Ramos (cell line): Measurements from ENCODE around the gene IL1RAP.

ENCODE experiments used
- in situ Hi-C: fragments of 300-500 bp; cut with MboI; formaldehyde crosslinking; loops from one replicate; pipeline ENCODE4 v1.14.3; 2022; ENCODE audit warnings: low sequenced_read_pairs; ENCODE audit not compliant: unreplicated experiment

Gene IL1RAP

GRCh38 chr3:190538288-190538687 lies 24.4 kb downstream of the IL1RAP start:
- in situ Hi-C loops, result no loop called here

DNA sequence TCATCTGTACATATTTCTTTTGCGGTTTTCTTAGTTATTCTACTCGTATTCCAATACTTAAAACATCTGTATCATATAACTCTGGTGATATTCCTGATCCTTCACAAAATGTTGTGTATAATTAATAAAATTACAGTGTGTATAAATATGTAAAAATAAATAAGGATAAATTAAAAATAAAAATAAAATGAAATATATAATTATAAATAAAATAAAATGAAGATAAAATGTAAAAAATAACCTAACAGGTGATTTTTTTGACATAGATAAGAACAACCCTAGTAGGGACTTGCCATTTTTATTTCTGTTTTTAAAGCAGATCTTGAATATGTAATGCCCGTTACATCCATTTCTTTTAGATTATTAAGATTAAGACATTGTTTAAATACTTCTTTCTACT lies 25.6 kb downstream of the IL1RAP start:
- in situ Hi-C loops, result no loop called here

DNA sequence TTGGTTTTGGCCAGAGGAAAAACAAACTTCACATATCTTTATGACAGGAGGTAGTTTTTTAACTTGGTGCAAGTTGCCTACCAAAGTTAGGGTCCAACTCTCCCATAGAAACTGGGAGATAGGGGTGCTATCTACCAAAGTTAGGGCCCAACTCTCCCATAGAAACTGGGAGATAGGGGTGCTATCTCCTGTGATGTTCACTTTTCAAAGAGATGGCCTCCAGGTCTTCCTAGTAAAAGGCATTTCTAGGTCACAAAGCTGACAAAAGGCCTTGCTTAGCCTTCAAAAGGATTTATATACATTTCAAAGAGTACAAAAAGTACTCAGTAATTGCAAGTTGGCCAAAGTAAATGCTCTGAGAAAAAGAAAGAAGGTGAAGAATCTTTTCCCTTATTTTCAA lies 27.1 kb downstream of the IL1RAP start:
- in situ Hi-C loops, result no loop called here

- in situ Hi-C loops, result no loop called here
Observed at GRCh38 chr3:190541560-190541959, 27.7 kb downstream of the IL1RAP start.

GRCh38 chr3:190542846-190543245 lies 29.0 kb downstream of the IL1RAP start:
- in situ Hi-C loops, result no loop called here

GRCh38 chr3:190543671-190544070 lies 29.8 kb downstream of the IL1RAP start:
- in situ Hi-C loops, result no loop called here

- in situ Hi-C loops, result no loop called here
Observed at GRCh38 chr3:190545191-190545590, 31.3 kb downstream of the IL1RAP start.

DNA sequence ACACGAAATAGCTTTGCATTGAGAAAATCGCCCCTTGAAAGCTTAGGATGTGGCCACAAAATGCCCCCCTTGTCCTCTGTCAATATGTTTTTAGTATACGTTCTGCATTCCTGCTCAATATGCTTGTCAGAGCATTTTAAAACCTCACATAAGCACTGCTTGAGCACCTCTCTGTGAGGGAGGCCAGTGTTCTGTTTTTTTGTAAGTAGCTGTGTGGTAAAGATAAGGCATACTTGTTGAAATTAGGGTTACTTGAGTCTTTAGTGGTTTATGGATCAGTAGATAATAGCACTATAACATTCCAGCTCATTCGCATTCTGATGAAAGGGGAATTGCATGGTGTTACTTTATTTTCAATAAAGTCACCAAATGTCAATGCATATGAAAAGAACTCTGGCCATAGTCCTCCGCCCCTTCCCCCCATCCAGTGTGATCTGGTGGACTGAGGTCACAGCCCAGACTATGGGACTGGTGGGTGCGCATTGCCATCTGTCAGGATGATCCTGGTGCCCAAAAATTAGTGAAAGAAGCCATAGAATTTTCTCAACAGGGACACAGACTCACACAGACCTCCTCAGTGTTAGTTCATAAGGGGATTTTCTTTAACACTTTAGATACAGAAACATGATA lies 33.1 kb downstream of the IL1RAP start:
- in situ Hi-C loops, result no loop called here

- in situ Hi-C loops, result no loop called here
Observed at GRCh38 chr3:190548031-190548656, 34.3 kb downstream of the IL1RAP start.

- in situ Hi-C loops, result no loop called here
Observed at GRCh38 chr3:190552021-190552420, 38.1 kb downstream of the IL1RAP start.

DNA sequence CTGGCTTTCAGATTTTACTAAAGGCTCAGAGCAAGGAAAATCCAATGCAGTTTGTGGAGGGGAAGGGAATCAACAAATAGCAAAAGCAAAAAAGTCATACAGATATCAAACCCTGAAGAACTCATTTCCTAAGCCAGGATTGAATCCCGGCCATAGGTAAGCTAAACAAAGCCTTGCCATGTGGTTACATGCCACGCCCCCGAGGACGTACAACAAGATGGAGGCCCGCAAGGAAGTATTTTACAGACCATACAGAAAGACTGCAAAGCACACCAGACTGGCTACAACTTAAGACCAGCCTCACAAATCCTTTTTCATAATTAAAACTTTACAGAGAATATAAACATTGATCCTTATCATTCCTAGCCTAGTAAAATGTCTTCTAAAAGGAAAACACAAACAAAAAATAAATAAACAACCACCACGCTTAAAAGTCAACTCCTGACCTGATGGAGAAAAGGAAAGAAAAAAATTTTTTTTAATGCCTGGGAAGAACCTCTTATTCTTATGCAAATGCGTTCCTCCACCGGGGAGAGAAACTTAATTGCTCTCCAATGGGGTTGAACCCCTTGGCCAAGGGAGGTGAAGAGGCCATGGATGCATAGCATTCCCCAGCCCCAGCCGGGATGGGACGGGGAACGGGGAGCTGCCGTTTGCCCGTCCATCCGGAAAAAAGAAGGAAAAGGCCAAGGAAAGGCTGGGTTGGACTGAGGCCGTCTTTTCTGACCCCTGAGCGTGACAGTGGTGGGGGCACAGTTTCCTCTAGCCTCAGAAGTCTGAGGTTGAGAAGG lies 39.3 kb downstream of the IL1RAP start:
- in situ Hi-C loops, result no loop called here

DNA sequence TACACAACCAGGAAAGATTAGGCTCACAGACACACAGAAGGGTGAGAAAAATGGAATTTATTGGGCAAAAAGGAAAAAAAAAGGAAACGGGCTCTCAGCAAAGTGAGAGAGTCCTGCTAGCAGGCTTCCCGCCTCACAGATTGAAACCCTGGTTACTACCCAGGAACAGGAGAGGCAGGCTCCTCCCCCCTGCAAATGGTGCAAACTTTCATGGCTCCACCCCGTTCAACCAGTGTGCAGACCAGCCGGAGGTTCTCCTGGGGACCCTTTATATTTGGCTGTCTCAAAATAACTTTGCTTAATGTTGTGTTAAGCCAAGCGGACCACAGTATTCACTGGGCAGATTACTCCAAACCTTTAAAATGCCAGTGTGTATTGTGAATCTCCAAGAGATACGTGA lies 40.3 kb downstream of the IL1RAP start:
- in situ Hi-C loops, result no loop called here

GRCh38 chr3:190556351-190556750 lies 42.5 kb downstream of the IL1RAP start:
- in situ Hi-C loops, result no loop called here

DNA sequence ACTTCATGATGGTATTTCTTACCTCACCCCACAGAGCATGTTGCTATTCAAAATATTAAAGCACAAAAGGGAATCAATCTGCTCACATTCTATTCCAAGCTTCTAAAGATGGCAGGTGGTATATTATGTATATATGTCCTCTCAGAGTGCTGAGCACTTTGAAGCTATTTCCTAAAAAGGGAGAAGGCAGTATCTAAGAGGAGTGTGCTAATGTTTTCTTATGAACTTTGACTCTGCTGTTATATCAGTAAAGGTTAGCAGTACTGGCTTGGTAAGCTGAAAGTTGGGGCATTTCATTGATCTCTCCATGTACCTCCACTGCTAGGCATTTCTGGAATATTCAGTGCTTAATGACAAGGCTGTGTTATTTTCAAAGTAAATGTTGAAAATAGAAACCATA lies 43.4 kb downstream of the IL1RAP start:
- in situ Hi-C loops, result no loop called here

DNA sequence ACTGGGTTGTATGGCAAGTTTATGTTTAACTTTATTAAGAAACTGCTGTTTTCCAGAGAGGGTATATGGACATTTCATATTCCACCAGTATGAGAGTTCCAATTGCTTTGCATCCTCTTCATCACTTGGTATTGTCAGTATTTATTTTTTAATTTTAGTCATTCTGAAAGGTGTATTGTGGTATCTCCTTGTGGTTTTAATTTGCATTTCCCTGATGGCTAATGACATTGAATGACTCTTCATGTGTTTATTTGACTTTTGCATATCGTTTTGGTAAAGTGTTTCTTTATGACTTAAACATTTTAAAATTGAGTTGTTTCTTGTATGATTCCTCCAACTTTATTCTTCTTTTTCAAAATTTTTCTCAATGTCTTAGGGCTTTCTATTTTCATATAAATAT lies 44.4 kb downstream of the IL1RAP start:
- in situ Hi-C loops, result no loop called here

DNA sequence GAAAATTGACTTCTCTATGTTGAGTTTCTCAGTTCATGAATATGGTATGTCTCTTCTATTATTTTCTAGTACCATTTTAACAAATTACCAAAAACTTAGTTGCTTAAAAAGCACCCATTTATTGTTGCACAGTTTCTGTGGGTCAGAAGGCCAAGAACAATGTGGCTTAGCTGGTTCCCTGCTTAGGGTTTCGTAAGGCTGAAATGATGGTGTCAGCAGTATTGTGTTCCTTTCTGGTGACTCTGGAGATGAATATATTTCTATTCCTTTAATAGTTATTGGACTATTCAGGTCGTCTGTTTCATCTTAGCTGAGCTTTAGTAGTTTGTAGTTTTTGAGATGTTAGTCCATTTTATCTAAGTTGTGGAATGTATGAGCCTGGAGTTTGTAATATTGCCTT lies 44.9 kb downstream of the IL1RAP start:
- in situ Hi-C loops, result no loop called here

DNA sequence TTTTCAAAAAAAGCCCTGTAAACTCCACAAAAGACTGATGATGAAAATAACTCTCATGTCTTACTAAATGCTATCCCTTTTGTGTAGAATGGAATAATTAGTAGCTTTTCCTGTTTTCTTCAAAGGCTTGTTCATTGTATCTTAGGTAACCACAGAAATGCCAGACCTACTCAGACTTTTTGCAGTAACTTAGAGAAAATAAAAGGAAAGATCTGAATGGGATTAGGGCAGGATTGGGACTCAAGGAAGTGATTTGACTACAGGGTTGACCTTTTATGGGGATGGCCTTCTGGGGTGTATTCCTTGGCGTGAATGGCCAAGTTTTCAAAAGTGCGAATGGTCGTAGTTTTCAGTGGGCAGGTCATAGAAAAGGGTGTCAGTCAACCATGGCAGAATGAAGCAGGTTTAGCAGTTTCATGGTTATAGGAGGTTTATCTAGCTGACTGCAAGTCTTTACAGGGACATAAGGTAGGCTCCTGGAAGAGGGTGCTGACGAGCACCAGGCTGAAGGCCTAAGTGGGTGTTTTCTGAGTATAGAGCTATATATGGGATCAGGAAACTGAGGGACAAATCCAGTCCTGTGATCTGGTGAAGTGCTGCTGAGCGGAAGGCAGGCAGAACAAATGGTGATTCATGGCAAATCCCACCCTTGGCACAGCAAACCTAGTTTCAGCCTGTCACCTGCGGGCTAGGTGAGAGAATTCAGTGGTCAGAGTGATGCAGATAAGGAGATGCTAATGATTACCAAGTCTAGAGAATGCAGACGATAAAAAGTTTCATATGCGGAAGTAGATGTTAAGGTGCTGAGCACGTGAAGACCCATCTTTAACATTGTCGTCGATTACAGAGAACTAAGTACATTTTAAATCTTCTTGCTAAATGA lies 46.4 kb downstream of the IL1RAP start:
- in situ Hi-C loops, result no loop called here

DNA sequence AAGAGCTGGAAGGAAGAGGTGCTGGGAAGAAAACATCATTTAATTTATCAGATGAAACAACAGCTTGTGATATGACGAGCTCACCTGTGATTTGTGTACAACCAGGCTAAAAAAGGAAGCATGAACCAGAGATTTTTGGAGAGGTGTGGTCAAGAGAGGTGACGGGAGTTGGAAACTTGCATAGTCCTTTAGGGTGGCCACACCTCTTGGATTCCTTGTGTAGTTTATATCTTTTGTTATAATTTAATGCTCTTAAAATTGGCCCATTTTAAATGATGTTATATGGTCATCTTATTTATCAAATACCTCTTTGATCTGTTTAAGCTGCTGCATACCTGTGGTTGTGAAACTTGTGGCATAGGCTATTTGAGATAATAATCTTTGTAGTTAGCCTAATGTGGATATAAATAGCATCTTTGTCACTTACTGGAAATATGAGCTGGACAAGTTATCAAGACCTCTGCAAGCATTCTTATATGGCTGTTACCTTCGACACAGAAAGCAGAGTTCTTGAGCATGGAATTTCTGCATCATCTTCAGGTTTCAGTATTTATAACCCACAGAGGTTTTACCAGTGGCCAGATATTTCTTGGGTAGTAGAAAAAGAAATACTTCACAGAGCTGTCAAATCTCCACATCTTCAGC lies 49.1 kb downstream of the IL1RAP start:
- in situ Hi-C loops, result no loop called here

GRCh38 chr3:190564175-190564574 lies 50.3 kb downstream of the IL1RAP start:
- in situ Hi-C loops, result no loop called here
